GM19452 (cell line): Measurements from ENCODE around the gene CD244.
"Not testable (repeated sequence)": the region's sequence is repeated elsewhere in the genome, so short reads cannot be mapped to it uniquely, and the experiment has no call there.

Experiments used
- ATAC-seq: cut with Tn5 transposase; IDR thresholded peaks from one replicate; pipeline ENCODE4 v1.9.1; 2021; ENCODE audit not compliant: unreplicated experiment

CD244 gene

GRCh38 chr1:160879056-160879455 lies 16.4 kb upstream of the CD244 start:
- ATAC-seq, result no peak

- ATAC-seq, result no peak
Measured at GRCh38 chr1:160877221-160877620, 14.5 kb upstream of the CD244 start.

- no peak for ATAC-seq
Measured at GRCh38 chr1:160876311-160876710, 13.6 kb upstream of the CD244 start.

- not testable (repeated sequence) for ATAC-seq
Measured at GRCh38 chr1:160875591-160875990, 12.9 kb upstream of the CD244 start.

GRCh38 chr1:160874935-160875334 lies 12.2 kb upstream of the CD244 start:
- ATAC-seq, result no peak

- no peak for ATAC-seq
Measured at GRCh38 chr1:160868141-160868540, 5.5 kb upstream of the CD244 start.

GRCh38 chr1:160867651-160868050 lies 5.0 kb upstream of the CD244 start:
- ATAC-seq, result not testable (repeated sequence)

GRCh38 chr1:160866695-160867260 lies 4.1 kb upstream of the CD244 start:
- ATAC-seq, result no peak

GRCh38 chr1:160866001-160866694 lies 3.5 kb upstream of the CD244 start:
- no peak for ATAC-seq

GRCh38 chr1:160865337-160865736 lies 2.6 kb upstream of the CD244 start:
- ATAC-seq, result no peak

- ATAC-seq, result no peak
Measured at GRCh38 chr1:160864173-160864572, 1.5 kb upstream of the CD244 start.

GRCh38 chr1:160863774-160864131 lies 1.1 kb upstream of the CD244 start:
- no peak for ATAC-seq

- ATAC-seq, result no peak
Measured at GRCh38 chr1:160863061-160863773, 530 bp upstream of the CD244 start.

- no peak for ATAC-seq
Measured at GRCh38 chr1:160860840-160861505, 1.7 kb downstream of the CD244 start.

GRCh38 chr1:160859166-160859565 lies 3.5 kb downstream of the CD244 start:
- no peak for ATAC-seq

- ATAC-seq, result no peak
Measured at GRCh38 chr1:160858507-160858906, 4.2 kb downstream of the CD244 start.

- ATAC-seq, result no peak
Measured at GRCh38 chr1:160858097-160858496, 4.6 kb downstream of the CD244 start.

GRCh38 chr1:160855181-160855981 lies 7.3 kb downstream of the CD244 start:
- peak; percentile 93 for ATAC-seq

- no peak for ATAC-seq
Measured at GRCh38 chr1:160853754-160854153, 8.9 kb downstream of the CD244 start.

GRCh38 chr1:160853014-160853413 lies 9.7 kb downstream of the CD244 start:
- no peak for ATAC-seq

GRCh38 chr1:160850993-160851392 lies 11.7 kb downstream of the CD244 start:
- no peak for ATAC-seq
